NCI-H748 (cell line): ENCODE data around the gene KIAA1549.

Source experiments
- DNase-seq: peaks from one replicate; lab custom pipeline; 2025; ENCODE audit not compliant: unreplicated experiment; lab: John Stamatoyannopoulos, UW

Gene KIAA1549

DNA sequence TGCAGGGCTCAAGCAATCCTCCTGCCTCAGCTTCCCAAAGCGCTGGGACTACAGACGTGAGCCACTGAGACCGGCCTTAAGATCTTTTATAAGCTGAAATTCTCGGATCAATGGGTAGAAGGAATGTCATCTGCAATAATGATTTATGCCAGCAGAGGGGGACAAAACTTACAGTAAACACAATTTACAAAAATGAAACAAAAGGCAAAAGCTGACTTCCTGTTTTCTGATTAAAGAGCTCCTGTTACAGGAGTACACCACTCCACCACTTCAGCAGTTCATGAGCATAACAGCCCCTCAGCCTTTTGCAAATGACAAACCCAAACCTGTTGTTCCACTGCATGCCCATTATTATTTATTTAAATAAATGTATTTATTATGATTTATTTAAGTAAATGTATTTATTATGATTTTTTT, 94.7 kb downstream of the KIAA1549 start:
- peak; percentile 87 for DNase-seq

DNA sequence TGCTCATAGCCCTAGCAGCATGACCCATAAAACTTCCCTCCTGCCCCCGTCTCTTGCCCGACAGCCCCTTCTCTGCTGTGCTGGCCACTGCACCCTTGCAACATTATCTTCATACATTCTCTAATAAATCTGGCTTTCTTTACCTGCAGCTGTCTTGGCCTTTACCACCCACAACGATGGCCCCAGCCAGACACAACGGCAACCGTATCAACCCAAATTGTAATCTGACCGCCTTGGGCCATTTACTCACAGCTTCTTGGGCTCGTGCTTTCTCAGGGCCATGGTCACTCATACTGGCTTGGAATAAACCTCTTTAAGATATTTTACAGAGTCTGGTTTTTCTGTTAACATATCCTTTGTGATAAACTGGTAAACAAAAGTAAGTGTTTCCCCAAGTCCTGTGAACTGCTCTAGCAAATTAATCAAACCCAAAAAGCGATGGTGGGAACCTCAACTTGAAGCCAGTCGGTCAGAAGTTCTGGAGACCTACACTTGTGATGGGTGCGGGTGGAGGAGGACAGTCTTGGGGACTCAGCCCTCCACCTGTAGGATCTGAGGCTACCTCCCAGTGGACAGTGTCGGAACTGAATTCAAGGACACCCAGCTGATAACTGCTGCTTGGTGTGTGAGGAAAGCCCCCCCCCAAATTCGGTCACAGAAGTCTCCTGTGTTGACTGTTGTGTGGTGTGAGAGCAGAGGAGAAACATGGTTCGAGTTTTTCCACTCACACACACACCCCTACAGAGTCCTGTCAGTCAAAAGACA, 95.6 kb downstream of the KIAA1549 start:
- DNase-seq: no peak

- DNase-seq: no peak
Measured at GRCh38 chr7:138882249-138882648, 98.9 kb downstream of the KIAA1549 start.

- no peak for DNase-seq
Measured at GRCh38 chr7:138881579-138882188, 99.5 kb downstream of the KIAA1549 start.

- no peak for DNase-seq
Measured at GRCh38 chr7:138880881-138881578, 100.2 kb downstream of the KIAA1549 start.

- no peak for DNase-seq
Measured at GRCh38 chr7:138879356-138879755, 101.8 kb downstream of the KIAA1549 start.

- DNase-seq: no peak
Measured at GRCh38 chr7:138878856-138879255, 102.3 kb downstream of the KIAA1549 start.

DNA sequence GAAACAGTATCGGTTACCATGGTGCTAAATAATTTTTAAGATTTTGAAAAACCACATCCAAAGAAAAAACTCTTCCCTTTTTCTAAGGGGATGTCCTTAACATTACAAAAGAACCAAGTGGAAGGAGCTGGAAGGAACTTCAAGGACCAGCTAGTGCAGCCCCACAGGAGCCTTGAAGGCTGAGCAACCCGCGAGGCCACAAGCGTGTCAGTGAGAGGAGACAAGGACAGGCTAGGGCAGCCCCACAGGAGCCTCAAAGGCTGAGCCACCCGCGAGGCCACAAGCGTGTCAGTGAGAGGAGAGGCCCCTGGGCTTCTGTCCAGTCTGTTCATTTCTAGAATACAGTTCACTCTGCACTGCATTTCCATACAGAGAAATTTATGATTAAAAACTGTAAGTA, 103.1 kb downstream of the KIAA1549 start:
- no peak for DNase-seq

DNA sequence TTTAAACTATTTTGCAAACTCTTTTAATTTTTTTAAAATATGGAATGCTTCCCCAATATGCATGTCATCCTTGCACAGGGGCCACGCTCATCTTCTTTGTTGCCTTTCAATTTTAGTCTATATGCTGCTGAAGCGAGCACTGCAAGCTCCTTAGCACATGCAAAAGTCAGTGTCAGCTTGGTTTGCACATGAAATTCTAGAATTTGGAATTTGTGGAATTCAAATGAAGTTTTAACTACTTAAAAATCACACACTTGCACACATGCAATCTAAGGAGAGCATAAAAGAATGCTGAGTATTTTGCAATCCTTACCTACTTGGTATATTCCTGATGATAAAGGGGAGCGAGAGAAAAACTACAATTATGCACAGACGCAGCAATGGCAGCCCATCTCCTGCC, 104.9 kb downstream of the KIAA1549 start:
- DNase-seq: no peak

- DNase-seq: no peak
Measured at GRCh38 chr7:138875794-138876193, 105.4 kb downstream of the KIAA1549 start.

DNA sequence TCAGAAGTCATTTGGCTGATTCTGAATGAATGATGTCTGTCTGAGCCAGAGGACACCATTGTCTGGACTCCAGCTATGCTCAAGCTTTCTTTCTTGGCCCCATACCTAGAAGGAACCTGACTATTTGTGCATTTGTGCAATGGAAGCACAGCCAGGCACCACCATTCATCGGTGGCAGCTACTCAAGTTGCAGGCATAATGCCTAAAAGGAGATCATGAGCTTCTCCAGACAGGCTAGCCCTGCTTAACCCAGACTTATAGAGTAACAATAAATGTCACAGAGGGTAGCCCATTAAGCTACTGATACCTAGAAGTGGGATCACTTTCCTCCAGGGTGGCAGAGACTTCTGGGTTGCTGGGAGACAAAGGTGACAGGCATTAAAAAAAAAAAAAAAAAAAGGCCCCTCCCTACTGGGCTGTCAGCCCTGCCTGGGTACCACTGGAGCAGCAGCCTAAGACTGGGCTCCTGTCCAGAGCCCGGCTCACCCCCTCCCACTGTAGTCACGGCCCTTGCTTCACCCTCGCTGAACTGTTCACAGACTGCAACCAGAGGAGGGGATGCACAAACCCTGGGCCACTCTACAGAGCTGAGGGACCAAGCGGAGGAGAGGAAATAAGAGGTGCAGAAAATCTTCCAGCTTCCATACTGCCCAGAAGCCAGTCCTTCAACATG, 107.8 kb downstream of the KIAA1549 start:
- DNase-seq: no peak

DNA sequence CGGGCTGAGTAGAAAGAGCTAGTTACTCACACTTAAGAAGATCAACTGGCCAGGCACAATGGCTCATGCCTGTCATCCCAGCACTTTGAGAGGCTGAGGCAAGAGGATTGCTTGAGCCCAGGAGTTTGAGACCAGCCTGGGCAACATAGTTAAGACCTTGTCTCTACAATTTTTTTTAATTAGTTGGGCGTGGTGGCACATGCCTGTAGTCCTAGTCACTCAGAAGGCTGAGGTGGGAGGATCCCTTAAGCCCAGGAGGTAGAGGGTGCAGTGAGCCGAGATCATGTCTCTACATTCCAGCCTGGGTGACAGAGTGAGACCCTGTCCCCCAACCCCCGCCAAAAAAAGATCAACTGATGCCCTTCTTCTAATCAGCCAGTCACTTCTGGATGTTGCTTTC, 108.6 kb downstream of the KIAA1549 start:
- no peak for DNase-seq

DNA sequence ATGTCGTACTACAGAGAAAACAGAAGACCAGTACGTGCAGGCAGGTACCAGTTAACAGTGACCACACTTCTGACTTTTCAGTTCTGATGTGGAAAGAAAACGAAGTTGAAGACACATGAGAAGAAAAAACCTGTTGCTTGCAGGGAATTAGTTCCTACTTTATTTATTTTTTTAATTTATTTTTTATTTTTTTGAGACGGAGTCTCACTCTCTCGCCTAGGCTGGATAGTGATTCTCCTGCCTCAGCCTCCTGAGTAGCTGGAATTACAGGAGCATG, 109.4 kb downstream of the KIAA1549 start:
- DNase-seq: no peak

DNA sequence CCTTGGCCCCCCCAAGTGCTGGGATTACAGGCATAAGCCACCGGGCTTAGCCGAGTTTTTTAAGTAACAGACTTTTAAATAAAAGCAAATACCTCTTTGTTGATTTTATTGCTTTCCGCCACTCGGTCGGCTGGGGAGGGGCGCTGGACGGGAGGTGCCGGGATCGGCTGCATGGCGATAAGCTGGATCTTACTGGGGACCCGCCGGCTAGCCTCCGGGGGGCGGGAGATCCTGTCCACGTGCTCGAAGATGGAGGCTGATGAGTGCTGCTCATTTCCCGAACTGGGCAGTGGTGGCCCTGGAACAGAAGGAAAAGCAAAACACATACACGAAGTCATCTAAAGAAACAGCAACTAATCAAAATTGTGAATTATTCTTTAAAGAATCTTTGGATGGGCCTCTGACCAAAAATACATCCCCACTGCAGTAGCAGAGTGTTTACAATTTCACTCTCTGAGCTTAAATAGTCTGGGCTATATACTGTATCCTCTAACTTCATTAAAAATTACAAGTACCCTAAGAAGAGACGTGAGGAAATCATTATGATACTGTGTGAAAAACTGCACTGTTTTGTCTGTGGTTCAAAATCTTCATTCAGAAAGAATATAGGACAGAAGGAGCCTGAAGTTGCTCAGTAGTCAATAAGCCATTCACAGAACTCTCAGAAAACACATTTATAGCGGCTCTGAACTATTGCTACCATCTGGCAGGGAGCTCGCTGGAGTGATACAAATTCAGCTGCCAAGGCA, 110.0 kb downstream of the KIAA1549 start:
- DNase-seq: no peak

GRCh38 chr7:138869353-138869752, 111.8 kb downstream of the KIAA1549 start:
- DNase-seq: no peak

- no peak for DNase-seq
Measured at GRCh38 chr7:138868711-138869110, 112.5 kb downstream of the KIAA1549 start.

DNA sequence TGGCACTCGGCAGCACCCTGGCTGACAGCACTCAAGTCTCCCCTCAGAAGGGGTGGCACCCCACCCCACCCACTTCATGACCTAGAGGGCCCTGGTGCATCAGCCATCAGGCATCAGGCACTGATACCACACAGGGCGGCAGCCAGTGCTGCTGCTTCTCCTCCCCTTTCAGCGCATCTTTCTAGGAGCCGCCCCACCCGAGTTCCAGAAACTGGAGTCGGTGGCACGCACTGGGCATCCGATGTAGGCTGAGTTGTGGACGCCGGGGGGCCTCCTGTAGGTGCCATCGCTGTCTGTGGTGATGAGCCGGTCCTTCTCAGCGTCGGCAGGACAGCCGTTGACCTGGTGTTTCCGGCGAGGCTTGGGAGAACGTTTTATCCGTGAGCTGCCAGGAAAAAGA, 113.4 kb downstream of the KIAA1549 start:
- DNase-seq: no peak

GRCh38 chr7:138866353-138866752, 114.8 kb downstream of the KIAA1549 start:
- DNase-seq: no peak

DNA sequence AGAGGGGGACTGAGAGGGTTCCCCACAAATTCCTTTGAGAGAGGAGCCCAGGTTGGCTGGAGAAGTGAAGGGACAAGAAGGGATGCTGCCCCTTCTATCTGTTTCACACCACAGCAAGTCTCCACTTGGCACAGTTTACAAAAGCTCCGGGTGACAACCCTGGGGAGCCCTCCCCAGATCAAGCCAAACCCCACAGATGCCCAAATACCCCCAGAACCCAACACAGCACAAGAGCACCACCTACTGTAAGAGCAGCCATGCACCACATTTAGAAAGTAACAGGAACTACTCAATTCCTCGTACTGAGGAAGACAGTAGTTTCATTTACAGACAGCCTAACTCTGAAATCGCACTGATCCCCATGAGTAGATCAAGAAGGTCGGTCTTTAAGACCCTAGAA, 115.3 kb downstream of the KIAA1549 start:
- DNase-seq: peak; percentile 6

DNA sequence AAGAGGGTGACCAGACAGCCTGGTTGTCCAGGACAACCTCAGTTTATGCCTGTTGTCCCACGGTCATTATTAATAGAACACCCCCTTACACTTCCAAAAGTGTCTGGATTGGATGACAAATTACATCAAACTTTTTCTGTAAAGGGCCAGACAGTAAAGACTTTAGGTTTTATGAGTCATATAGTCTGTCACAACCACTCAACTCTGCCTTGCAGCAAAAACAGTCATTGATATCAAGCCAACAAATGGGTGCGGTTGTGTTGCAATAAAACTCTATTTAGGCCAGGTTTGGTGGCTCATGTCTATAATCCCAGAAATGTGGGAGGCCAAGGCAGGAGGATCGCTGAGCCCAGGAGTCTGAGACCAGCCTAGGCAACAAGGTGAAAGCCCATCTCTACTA, 116.5 kb downstream of the KIAA1549 start:
- DNase-seq: no peak

GRCh38 chr7:138863931-138864330, 117.3 kb downstream of the KIAA1549 start:
- DNase-seq: no peak
